HG03378 (cell line): ENCODE measurements around the gene TRIO.

Experiments used
- ATAC-seq: cut with Tn5 transposase; IDR thresholded peaks from one replicate; pipeline ENCODE4 v1.9.1; 2021; ENCODE audit warnings: mild to moderate bottlenecking, moderate library complexity; ENCODE audit not compliant: unreplicated experiment

The TRIO gene

DNA sequence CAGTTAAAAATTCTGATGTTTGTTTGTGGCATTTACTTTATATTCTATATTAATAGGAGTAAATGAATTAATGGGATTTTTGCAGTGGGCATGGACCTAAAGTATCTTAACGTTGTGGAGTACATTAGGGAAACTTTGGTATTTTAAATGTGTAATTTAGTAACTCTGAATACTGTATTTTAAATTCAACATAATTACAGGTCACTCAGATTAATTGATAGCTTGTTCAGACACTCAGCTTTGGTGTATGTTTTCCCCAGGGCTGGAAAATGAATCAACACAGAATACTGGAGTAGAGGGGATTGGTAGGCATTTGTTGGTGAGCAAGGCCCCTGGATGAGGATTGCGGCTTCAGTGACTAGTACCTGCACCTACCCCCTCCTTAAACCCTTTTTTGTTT is 117.5 kb downstream of the TRIO start:
- ATAC-seq = no peak

DNA sequence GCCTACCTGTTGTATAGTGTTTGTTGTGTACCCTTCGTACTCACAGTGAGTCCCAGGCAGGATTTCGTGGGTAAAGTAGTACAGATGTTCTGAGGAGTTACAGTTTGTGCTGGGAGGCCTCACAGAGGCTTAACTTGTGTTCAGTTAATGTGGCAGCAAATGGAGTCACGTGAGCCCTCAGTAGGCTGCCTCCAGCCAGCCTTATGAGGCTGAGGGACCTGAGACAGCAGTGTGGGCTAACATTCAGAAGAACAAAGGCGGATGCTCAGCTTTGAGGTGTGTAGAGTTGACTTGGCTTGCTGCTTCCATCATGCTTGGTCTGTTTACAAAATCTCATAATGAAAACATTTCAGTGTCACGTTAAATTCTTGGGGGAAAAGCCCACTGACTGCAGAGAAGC is 118.1 kb downstream of the TRIO start:
- ATAC-seq = no peak

DNA sequence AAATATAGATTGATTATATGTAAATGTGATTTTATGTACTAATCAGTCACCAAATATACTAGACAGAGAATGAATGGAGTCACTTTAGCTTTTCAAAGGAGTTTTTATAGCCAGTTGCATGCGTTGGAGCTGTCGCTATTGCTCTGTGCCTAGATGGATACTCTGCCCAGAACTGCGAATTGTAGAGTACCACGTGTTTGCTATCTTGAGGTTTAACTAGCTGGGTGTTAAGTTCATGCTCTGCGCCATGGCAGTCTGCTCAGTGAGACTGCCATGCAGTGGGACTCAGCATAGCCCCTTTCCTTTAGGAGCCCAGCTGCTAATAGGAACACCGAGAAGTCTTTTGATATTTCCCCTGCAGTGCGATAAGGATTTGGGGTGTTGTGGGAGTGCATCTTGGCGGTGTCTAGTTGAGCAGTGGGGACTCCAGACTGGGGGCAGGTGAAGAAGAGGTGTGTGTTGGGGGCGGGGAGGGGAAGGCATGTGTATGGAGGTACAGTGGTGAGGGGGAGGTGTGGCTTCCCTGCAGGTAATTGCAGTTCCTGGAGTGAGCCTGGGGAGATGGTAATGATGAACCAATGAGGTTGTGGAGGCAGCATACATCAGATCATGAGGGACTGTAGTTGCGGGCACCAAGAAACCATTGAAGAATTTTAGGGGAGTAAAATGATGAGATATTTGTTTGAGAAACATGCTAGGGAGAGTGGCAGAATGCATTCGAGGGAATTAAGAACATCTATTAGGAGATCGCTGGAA is 118.9 kb downstream of the TRIO start:
- no peak for ATAC-seq

DNA sequence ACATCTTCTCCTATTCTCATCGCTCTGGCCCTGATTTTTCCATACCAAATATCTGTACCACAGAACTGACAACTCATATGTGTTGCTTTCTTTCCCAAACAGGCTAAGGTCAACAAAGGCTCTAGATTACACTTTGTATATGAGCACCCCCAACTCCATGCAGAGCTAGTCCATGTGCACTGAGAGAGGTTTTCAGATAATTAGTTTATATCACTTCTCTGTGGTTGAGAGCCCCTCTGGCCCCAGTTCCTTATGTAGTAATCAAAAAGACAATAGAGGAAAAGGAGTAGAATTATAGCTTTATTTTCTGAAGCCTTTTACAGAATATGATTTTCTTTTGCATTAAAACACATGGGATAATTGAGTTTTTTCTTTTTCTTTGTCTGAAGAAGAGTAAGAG is 120.0 kb downstream of the TRIO start:
- no peak for ATAC-seq

DNA sequence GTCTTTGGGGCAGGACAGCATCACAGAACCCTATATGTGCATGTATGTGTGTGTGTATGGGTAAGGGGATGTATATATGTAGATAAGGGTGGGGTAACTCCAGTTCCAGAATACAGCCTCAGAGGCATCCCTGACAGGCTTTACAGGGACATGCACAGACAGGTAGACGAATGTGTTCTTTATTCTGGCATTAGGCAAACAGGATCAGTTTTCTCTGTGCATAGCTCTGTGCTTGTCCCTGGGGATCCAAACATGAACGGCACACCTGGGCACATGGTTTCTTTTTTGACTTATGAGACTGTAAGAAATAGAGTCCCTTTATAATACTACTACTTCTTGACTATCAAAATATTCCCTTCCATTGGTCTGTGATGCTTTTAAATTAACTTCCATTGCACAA is 120.6 kb downstream of the TRIO start:
- ATAC-seq = no peak

DNA sequence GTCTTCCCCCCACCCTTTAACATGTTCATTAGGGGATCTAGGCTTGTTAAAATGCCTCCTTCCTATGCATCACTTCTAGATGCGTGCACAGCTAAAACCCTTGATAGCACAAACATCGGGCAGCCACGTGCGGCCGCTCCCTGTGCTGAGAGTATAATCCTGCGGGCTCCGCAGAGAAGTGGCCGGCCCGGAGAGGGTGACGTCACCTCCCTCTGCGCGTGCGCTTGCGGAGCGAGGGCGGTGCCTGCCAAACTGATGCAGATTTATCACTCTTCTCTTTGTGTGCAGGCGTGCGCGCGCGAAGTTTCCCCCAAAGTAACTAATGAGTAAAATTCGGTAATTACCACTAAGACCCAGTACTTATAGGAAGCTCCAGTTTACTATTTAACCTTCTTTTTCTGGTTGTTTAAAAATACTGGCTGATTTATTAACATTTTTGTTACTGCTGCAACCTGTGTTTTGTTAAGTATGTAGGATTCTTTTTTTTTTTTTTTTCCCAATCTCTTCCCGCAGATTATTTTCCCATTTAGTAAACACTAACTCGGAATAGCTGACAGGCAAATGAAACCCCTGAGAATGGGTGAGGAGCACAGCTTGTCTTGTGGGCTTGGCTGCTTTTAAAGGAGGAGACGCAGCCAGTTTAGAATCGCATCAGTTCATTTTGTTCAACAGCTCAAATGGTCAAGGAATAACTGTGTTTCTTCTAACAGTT is 121.6 kb downstream of the TRIO start:
- ATAC-seq = peak; percentile 82

DNA sequence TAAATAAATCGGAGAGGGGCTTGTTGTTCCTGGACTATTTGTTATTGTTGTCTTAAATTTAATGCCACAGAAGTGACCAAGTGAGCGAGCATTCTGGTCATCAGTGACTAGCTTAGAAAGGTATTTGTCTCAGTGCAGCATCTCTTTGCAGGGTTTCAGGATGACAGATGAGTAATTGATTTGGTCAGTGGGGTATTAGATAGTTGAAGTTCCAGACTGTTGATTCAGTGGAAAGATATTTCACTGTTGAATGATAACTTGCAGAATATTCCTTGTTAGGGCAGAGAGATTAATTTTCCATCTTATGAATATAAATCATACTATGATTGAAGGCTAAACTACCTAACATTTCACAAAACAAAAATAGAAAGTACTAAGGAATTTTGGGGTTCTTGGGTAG is 122.4 kb downstream of the TRIO start:
- no peak for ATAC-seq

DNA sequence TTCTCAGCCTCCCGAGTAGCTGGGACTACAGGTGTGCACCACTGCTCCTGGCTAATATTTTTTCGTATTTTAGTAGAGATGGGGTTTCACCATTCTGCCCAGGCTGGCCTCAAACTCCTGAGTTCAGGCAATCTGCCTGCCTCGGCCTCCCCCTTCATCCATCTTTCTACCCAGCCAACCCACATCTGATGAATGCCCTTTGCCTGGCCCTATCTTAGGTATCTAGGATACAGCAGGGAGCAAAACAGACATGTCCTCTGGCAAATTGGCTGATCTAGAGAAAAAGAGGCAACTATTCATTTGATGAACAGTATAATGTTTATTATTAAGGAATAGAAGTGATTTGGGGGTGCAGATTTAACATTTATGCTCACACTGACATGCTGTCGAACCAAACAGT is 123.0 kb downstream of the TRIO start:
- ATAC-seq = no peak

DNA sequence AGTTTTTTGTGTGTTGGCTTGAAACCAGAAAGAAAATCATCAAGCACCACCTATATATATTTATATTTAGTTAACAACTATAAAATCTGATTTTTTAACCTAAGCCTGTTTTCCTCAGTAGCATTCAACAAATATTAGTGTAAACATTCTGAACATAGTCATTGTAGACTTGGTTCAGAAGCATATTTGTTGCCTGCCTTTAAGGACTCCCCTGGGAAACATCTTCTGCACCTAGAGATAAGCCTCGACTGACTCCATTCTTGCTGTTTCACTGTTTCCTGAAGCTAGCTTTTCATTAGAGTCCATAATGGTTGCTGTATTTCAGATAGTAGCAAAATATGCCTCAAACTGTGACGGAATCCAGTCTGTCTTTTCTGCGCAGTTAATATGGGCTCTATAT is 123.5 kb downstream of the TRIO start:
- ATAC-seq = no peak

DNA sequence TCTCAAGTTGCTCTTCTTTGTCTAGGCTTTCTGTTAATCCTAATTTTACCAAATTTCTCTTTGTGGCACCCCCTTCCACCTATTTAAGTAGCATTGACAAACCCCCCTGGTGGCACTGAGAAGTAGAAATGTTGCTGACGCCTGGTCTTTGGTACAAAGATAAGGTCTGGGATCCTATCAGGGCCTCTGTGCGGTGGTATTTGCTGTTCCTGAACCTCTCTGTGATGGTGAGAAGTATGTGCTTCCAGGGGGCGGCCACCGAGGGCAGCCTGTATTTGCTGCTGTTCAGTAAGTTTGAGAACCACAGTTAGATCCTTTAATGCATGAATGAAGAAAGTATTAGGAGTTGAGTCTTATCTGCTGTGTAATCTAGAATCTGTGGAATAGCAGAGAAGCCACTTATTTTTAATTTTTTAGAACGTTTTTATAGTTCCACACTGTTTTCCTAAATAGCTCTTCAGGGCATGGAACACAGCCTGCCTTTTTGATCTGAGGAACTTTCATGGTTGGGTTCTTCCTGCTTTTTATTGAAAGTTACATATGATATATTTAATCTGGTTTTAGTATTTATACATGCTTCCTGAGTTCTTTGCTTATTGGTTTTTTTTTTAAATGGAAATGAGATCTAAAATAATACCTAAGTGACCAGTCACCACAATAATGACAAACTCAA is 124.2 kb downstream of the TRIO start:
- no peak for ATAC-seq

DNA sequence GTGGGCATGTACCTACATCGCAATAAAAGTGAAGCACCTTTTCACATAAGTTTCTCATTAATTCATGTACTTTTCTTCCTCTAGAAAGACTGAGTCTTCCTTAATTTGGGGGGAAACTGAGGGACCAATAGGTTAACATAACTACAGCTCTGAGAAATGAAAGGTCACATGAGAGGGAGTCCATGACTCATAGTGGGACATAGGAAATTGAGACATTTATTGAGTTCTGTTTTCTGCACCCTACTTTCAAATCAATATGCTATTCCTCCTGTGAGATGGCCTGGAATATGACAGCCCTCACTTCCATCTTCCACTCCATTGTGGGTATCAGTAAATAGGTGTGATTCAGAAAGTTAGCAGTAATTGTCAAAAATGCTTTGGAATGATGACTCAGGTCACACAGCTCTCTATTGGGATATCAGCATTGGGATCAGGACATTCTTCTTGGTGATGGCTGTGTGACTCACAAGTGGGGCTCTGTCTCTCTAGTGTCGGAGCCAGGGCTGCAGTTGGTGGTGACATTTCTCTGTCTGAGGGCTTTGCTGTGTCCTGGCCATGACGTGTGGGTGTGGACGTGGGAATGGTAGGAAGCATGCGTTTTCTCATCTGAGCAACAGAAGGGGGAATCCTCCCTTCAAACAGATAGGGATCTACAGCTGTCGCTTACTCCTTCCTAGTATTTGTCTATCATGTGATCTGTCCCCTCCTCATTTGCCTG is 125.0 kb downstream of the TRIO start:
- ATAC-seq = no peak

DNA sequence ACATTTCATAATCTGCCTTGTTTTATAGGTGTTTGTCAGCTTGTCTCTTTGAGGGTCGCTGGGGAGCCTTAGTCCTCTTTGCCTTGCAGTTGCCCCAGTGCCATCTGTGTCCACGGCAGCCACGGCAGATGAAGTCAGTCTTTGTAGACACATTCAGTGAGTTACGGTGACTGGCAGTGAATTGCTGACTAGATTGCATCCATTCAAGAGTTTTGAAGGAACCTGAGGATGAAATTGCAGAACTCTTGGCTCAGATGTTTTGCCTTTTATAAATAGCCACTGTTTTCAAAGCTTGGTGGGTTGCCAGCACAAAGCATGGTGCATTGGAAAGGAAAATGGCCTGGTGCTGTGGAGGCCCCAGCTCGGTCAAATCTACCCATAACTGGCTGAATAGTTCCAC is 125.6 kb downstream of the TRIO start:
- no peak for ATAC-seq

DNA sequence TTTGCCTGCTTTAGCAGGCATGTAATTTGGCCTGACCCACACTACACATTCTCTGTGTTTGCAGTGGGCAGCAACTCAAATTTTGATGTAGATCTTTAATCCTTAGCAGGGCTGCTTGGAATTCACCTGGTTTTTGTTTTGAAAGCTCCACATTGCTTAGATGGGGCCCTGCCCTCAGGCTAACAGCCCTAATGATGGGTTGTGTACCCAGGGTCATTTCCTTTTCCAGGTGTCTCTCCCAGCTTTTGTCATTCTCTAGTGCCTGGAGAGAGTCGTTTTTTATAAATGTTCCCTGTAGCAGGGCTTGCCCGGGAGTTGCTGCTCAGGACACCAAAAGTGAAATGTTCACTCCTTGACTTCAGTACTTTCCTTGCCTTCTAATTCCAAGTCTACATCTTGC is 126.3 kb downstream of the TRIO start:
- ATAC-seq = no peak

DNA sequence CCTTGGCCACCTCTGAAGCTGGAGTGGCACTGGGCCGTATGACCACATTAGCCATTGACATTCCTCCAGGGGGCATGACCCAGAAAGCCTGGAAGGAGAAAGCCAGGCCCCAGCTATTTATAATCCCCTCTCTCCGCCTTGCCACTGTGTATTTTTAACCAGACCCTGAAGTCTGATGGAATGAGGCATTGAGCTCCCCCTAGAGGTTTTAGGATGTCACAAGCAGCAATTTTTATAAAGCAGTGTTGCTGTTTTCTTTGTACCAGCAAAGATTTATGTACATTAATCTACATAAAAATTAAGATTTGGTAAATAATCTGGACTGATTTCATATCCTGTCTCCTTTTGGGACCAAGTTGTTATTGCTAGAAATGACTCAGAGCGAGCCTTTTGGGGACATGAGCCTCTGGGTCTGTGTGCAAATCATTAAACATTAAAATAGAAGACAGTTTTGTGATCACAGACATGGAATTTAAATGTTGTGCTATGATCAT is 127.1 kb downstream of the TRIO start:
- ATAC-seq = peak; percentile 53

DNA sequence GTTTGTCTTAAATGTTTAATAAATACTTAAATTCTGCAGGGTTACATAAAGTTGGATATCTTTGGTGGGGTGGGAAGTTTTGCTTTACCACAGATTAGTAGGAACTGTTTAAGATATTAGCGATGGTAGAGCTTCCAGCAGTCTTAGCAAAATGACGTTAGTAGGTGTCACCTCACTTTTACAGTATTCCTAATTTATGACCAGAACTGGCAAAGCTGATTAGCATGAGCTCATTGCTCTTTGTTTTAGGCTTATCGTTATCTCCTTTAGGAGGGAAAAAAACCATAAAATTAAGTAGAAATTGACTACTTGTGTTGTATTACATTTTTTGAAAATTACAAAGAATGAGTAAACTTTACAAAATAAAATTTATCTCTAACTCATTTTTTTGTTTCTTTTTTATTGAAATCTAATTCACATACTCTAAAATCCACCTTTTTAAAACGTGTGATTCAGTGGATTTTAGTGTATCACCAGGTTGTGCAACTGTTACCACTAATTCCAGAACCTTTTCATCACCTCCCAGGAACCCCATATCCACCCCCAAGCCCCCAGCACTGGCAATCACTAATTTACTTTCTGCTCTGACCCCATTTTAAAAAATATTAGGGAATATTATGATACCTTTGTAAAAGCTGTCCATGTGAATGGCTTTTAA is 129.5 kb downstream of the TRIO start:
- ATAC-seq = no peak

DNA sequence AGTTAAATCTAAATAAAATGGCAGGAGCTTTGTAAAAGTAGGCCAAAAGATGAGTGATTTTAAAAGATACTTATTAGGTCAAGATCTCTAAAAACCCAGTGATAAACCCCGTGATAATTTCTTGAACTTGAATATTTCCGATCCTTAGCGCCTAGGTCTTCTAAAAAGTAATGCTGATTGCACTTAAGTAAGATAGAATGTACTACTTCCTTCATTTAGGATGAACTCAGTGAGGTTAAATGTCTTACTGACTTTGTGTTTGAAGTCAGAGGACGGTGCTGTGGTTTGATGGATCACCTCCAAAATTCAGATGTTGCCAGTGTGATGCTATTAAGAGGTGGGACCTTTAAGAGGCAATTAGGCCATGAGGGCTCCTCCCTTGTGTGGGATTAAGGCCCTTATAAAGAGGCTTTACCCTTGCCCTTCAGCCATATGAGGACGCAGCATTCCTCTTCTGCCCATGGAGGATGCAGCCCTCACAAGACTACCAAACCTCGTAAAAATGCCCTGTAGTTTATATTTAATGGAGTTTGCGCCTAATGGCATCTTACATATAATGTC is 130.1 kb downstream of the TRIO start:
- ATAC-seq = no peak

DNA sequence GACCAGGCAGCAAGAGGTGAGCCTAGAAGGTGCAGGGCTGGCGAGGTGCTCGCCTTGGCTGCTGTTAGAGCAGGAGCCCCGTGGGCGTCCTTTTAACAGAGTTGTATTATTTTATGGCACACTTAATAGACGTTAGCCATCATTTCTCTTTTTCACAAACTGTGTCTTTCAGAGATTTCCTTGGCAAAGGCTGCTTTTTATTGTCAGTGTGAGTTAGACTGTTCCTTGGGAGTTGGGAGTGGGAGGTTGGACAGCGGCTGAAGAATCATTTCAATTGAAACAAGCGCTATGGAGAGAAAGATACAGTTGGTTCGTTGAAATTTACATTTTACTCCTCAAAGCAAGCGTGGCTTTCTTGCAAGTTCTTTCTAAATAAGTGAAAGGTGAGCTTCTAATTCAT is 133.2 kb downstream of the TRIO start:
- no peak for ATAC-seq

DNA sequence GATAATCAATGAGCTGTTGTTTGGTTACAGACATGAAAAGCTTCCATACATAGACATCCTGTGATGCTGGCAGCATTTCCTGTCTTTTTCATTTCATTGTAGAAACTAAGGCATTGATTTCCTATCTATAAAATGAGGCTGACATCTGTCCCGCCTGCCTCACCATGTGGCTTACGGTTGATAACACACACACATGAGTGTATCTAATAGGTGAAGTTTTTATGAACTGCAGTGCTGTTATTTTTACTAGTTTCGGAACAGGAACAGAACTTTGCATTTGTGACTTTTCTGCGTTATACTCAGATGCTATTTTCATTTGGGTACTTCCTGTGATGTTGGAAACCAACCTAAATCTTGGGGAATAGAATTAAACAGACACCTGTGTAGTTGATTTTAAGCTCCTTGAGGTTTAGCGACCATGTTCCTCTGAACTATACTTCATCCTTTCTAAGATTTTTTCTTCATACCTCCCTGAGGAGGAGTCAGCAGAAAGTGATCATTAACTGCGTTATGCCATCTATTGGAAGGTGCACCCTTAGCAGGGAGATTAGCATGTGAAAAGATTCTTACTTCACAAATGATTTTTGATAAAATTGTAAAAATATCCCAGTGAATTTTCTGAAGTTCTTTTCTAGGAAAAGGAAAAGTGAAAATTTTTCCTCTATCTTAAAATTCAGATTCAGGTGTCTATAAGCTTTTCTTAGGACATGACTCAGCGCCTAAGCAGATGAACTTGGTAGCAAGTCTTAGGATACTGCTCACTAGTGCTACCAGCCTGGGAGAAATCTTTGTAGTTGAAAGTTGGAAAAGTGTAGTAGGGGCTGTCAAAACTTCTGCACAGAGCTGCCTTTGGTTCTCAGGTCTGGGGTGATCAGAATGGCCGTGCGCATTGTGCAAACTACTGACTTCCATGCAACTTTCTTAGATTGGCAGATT is 134.5 kb downstream of the TRIO start:
- ATAC-seq = peak; percentile 73

DNA sequence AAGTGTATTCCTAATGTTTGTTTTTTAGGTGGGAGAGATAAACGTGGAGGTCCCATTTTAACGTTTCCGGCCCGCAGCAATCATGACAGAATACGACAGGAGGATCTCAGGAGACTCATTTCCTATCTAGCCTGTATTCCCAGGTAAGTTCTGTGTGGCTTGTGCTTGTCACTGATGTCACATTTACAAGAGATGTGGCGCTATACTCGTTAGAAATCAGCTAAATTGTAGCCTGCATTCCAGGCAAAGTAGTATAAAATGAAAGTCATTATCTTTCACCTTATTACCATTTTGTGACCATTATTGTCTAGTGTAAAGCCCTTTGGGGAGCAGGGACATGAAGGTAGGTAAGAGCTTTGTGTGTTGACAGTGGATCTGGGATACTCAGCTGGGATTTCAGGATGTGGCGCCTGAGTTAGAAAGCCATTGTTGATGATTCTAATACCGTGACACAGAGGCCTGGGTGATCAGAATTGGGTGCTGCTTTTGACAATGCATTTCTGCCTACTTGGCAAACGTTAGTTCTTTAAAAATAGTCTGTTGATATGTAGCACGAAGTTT is 137.2 kb downstream of the TRIO start:
- ATAC-seq = no peak
